GM21786 (cell line): Measurements from ENCODE around the gene HEATR3.

ENCODE experiments used
- ATAC-seq: cut with Tn5 transposase; IDR thresholded peaks from one replicate; pipeline ENCODE4 v1.9.1; 2021; ENCODE audit not compliant: unreplicated experiment

Gene HEATR3

DNA sequence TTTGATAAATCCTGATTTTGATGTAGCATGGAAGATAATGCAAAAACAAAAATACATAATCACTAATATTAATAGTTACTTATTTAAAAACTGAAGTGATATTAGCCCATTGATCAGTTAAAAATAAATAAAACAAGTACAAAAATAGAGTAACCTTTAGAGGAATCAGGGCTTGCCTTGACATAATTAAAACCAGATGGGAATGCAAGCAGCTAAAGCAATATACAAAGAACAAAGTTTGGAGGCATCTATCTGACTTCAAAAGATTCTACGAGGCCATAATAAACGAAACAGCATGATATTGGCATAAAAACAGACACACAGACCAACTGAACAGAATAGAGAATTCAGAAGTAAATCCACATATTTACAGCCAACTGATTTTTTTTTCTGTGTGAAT, 15.0 kb upstream of the HEATR3 start:
- no peak for ATAC-seq

DNA sequence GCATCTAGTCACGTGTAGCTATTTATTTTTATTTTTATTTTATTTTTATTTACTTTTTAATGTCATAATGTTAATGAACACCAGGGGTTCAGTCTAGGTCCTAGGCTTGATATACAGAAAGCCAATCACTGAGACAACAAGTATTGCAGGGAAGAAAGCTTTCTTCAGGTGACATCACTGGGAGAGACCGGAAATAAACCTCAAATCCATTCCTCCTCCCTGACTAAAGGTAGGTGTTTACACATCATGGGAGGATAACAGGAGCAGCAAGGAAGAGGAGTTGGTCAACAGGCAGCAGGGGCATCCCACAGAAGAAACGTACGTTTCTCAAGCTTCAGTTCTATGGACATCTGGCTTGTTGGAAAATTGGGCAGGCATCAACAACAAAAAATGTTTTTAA, 9.5 kb upstream of the HEATR3 start:
- no peak for ATAC-seq

DNA sequence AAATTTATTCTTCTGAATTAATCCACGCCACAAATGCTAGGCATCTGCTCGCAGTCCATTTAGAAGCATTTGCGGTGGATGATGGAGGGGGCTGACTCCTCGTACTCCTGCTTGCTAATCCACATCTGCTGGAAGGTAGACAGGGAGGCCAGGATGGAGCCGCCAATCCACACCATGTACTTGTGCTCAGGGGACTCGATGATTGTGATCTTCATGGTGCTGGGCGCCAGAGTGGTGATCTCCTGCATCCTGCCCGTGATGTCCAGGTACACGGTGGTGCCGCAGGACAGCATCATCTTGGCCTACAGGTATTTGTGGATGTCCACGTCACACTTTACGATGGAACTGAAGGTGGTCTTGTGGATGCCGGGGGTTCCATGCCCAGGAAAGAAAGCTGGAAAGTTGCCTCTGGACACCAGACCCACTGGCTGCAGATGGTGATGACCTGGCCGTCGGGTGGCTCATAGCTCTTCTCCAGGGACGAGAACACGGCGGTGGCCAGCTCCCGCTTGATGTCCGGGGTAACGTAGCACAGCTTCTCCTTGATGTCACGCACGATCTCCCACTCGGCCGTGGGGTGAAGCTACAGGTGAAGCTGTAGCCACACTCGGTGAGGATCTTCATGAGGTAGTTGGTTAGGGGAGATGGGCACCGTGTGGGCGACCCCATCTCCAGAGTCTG, 7.5 kb upstream of the HEATR3 start:
- no peak for ATAC-seq

DNA sequence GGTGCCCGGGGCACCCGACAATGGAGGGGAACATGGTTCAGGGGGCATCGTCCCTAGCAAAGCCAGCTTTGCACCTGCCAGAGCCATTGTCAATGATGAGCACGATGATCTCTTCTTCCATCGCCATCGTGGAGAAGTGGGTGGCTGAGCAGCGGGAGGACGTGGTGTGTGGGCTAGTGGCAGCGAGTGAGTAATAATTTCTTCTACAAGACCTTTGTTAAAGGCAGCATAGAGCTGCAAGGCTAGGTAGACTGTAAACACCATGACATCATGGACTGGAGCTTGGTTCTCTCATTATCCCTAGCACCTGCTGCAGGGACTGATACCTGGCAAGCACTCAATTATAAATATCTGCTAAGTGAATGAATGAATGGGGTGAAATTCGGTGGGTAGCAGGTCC, 6.7 kb upstream of the HEATR3 start:
- ATAC-seq = no peak

DNA sequence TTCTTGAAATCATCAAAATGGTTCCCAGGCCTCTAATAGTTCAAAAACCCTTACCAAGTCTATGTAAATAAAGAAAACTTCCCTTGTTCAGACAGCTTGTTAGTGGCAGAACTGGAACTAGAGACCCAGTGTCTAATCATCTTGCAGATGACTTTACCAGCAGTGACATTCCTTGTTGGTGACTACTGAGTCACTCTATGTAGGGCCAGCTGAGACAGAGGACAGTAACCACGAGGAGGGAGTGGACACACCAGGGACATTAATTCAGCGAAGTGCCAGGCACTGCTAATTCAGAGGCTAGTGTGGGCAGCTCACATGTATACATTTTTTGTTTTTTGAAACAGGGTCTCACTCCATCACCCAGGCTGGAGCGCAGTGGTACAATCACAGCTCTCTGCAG, 6.1 kb upstream of the HEATR3 start:
- ATAC-seq = no peak

DNA sequence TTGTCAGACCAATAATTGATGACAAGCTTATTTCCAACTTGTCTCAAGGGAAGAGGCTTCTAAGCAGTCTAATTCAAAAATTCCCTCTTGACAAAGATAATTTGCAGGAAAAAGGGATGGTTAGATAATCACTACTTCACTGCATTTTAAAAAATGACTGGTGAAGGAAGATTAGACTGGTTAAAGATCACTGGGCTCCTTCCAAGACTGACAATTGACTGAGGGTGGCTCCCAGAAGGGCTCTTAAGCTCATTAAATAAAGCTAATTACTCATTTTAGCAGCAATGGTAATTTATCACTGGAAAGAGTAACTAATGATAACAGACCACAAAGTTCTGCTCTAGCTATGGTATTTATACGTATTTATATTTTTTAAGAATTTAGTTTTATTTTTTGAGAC, 4.4 kb upstream of the HEATR3 start:
- ATAC-seq = no peak

DNA sequence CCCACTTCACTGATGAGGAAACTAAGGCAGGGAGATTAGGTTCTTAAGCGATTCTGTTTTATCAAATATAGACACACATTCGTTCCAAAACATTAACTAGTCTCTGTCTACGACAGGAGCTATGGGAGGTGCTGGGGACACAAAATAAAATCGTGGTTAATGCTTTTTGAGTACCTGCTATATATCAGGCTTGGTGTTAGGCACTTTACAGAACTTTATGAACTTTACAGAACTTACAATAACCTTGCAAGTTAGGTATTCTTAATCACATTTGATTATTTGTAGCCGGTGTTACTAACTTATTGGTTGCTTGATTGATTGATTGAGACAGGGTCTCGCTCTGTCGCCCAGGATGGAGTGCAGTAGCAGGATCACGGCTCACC, 538 bp upstream of the HEATR3 start:
- ATAC-seq = no peak

DNA sequence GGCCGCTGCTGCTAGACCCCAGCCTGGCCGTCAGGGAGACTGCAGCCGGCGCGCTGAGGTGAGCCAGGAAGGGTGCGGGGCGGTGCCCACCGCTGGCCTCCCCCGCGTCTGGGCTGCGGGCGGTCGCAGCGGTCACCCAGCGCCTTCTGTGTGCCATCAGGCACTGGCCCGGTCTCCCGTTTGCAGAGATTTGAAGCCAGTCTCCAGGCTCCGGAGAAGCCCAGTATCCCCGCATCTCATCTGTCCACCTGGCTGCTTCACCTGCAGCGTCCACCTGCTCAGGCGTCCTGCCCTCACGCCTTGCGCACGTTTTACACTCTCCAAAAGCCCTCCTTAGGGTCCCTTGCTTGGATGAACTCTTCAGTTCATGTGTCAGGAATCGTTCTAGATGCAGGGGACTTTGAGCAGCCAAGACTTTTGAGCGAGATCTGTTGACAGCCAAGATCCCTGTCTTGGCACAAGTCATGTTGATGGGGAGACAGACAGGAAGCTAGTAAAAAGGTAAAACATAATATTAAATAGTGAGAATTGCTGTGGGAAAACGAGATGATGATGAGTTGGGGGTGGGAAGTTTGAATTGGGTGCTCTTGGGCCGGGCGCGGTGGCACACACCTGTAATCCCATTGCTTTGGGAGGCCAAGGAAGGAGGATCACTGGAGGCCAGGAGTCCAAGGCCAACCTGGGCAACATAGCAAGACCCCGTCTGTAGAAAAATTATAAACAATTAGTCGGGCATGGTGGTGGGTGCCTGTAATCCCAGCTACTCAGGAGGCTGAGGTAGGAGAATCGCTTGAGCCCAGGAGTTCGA, 916 bp downstream of the HEATR3 start:
- no peak for ATAC-seq

DNA sequence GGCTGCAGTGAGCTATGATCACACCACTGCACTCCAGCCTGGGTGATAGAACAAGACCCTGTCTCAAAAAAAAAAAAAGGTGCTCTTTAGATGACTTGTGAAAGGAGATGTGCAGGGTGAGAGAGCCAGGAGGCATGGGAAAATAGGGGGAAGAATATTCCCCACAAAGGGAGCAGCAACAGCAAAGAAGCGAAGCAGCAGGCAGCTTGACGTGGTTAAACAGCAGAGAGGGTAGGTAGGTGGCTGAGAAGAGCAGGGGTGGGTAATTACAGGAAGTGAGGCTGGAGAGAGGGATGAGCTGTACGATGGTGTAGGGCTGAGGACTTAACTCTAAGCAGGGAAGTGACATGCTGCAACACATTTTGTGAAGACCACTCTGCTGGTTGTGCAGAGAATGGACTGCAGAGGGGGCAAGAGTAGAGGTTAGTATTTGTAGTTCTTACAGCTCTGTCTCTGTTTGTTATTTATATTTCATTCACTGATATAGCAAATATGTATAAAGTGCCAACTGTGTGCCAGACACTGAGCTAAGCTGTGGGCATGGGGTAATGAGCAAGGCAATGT, 1.6 kb downstream of the HEATR3 start:
- peak; percentile 42 for ATAC-seq

DNA sequence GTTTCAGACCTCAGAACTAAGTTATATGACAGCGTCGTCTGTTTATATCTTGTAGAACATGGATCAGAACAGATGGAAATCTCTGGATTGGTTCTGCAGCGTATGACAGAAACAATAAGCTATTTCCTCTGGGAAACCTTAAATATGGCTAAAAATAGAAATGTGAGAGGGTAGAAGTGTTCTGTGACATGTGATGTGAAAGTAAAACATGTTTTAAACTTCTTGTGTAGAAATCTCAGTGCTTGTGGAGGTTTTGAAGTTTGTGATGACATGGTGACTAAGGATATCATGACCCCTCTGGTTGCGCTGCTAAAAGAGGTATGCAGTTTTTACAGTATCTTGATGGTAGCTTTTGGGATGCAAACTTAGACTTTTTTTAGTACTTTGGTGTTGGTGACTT, 2.8 kb downstream of the HEATR3 start:
- ATAC-seq = no peak

DNA sequence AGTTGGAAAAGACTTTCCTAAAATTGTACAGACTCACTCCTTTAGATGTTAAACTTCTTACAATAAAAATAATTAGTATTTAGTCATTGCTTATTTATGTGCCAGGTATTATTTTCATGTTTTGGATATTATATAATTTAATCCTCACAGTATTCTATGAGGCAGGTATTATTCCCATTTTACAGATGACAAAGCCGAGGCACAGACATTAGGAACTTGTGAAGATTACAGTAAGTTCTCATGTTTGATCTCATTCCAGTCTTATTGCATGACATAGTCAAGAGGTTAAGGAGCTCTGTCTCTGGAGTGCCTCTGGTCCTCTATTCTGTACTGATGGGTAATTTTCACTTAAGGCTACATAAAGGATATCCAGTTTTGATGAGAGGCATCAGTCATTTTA, 3.3 kb downstream of the HEATR3 start:
- no peak for ATAC-seq

DNA sequence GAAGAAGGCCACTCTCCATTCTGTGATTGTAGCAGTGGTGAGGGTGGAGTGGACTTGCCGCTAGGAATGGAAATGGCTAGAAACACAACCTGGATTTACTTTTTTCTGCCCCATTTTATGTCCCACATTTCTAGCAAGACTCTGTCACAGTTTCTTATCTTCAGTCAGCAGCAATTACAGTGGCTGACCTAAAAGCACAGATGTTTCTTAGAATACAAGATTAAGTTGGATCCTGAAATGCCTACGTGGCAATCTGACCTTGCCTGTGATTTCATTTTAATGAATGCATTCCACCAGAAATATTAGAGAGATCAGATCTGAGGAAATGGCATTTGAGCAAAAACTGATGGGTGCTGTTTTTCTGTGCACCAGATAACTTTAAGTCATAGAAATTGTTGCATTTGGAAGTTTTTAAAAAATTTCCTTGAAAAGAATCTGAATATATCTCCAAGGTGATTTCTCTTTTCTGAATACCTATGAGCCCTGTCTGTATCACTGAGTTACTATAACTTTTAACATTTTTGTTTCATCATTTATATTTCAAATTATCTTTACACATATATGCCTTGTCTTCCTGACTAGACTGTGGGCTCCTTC, 5.4 kb downstream of the HEATR3 start:
- no peak for ATAC-seq

DNA sequence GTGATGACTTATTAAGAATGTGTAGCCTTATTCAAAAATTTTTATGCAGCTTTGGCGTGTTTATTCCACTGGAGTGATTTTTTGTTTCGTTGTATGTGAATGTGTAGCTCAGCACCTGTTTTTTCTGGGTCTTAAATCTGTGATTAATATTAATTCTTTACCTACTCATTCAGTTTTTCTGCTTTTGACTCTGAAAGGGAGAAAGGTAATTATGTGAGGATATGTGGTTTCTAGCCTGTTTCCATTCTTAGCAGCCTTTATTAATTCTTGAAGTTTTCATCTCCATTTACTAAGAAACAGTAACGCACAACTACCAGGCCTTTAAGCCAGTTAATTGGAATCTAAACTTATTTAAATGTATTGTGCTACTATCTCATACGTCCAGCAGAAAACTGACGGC, 7.0 kb downstream of the HEATR3 start:
- ATAC-seq = no peak

DNA sequence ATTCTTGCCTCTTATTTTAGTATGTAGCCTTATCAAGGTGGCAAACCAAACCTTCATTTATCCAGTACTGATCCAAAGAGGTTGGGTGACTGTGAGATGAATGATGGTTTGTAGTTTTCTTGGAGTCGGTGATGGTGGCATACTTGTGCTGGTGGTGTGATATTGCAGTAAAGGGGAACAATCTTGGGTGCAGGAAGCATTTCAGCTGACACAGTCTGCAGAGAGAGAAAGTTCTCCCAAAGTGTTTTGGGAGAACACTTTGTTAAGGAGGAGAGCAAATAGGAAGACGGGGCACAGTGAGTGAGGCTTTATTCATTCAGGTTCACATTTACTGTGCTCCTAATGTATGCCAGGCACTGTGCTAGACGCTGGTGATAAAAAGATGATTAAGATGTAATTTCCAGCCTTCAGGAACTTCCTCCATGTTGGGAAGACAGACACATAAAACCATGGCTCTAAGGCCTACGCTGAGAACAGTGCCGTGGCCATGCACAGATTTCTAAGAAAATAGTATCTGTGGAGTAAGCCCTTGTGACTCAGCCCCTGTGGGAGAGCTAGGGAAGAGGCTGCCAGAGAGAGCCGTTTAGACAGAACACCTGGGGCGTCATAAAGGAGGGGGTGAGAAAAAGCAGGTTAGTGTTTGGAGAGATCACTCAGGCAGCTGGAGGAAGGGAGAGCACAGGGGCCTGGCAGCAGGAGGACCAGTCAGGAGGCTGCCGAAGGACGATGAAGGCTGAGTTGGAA, 13.8 kb downstream of the HEATR3 start:
- ATAC-seq = no peak

DNA sequence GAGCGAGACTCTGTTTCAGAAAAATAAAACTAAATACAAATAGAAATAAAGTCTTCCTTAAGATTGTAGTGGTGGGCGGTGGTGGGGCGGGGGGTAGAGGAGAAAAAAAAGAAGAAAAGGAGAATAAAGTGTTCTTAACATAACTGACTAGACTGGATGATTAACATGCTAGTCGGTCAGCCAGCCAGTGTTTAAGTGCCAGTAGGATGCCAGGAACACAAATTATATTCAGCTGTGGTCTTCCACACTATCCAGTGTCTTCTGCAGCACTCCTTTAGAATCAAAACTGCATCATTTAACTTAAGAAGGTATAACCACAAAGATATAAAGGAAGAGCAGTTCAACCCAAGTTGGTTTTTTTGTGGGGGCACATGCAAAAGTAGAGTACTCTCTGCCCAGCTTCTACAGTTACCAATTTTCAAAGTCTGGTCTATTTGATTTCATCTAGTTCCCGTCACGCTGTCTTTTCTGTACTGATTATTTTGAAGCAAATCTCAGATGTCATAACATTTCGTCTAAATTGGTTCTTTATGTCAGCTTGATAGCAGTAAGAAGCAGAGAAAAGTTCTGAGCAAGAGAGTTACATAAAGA, 15.8 kb downstream of the HEATR3 start:
- ATAC-seq = no peak

DNA sequence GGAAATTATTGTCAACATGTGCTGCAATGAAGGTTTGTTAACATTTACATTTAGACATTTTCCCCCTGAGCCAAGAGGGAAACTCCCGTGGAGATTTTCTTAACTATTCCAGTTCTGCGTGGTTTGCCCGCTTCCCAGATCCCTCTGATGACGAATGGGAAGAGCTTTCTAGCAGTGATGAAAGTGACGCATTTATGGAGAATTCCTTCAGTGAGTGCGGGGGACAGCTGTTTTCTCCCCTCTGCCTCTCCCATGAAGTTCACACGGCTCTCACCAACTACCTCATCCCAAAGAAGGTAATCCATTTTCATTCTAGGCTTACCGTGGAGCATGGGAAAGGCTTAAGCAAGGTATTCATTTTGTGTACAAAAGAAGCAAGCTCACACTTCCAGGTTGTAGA, 18.2 kb downstream of the HEATR3 start:
- no peak for ATAC-seq

DNA sequence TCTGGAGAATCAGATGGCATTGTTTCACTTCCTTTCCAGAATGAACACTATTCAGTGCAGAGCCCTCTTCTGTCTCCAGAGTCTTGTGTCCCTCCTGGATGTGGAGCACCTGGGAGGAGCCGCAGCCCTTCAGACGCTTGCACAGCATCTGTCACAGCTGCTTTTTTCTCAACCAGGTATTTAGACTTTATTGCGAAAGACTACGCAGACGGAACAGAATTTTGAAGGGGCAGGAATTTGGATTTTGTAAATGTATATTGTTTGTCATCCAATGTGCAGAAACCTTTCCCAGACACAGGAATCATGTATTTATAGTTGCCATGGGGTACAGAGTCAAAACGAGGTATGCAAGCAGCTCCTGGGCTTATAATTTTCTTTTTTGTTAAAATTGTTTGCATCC, 20.4 kb downstream of the HEATR3 start:
- ATAC-seq = no peak

DNA sequence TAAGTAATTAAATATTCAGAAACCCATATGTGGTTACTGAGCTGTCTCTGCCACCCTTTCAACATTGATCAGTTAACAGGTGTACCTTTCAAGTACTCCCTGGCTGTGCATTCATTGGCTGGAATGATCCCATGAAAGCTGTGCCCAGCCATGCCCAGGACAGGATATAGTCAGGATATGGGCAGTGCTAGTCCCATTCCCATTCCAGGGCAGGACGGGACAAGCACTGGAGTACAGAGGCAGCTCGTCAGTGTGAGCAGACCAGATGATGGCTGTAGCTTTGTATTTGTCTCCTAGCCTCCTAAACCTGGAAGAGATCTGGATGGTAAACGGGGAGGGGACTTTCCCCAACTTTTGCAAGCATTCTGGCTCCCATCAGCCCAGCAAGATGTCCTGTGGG, 22.5 kb downstream of the HEATR3 start:
- no peak for ATAC-seq

DNA sequence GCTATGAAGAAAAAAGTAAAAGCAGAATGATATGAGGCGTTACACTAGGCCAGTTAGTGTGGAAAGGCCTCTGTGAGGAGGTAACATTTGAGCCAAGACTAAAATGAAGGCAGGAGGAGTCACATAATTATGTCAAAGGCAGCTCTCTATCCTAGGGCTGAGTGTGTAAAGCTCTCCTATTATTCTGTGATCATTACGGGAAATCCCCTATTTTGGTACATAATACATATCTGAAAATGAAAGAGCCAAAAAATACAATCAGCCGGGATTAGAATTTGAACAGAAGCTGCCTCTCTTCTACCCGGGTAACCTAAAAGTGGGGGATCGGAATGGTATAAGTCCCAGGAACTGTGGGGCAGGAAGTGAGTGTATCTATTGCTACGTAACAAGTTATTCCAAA, 27.1 kb downstream of the HEATR3 start:
- no peak for ATAC-seq

DNA sequence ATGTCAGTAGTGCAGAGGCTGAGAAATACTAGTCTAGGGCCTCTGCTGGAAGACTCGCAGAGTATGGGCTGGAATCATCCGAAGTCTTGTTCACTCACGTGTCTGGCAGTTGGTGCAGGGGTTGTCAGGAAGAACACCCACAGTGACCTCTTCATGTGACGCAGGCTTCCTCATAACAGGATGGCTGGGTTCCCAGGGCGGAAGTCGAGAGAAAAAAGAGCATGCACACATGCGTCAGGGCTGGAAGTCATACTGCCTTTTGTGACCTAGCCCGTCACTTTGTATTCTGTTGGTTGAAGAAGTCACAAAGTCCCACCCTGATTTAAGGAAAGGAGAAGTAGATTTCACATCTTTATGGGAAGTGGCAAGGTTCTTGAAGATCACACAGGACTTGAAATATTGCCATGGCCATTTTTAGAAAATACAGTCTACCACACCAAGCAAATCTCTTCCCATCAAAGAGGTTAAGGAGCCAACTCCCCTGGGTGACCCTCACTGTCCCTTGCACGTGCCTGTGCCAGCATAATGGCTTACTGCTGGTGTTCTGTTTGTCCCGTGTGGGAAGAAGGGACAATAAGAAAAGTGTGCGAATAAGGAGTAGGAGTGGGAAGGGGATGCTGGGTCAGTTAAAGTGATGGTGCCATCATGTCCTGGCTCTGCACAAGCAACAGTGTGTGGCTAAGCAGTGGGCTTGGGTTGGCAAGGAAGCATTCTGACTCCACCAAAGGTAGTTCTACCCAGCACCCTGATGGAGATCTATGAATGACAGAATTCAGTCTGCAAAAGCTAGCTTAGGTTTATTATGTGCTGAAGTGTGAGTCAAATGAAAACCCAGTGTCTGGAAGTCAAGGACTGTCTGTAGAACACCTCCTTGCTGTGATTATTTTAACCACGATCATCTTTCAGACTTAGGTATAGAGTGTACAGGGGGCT, 28.1 kb downstream of the HEATR3 start:
- ATAC-seq = no peak
